GM23338 (cell line): ENCODE data around the gene SUCLG2.

ENCODE experiments used
- CREB1 ChIP-seq: fragments of 250-450 bp; sonication (Bioruptor Pico); IDR thresholded peaks from 2 replicates; pipeline ENCODE4 v1.5.0; 2020; ENCODE audit warnings: low read depth, mild to moderate bottlenecking, moderate library complexity
- EZH2 ChIP-seq: fragments of 200-600 bp; sonication (generic); IDR thresholded peaks from one replicate; pipeline ENCODE4 v1.8.0; 2017; ENCODE audit warnings: antibody characterized with exemption, mild to moderate bottlenecking, low read depth; ENCODE audit not compliant: unreplicated experiment
- EZH2phosphoT487 ChIP-seq: fragments of 200-600 bp; sonication (generic); IDR thresholded peaks from one replicate; pipeline ENCODE4 v1.8.1; 2018; ENCODE audit warnings: antibody characterized with exemption; ENCODE audit not compliant: unreplicated experiment
- JUNB ChIP-seq: IDR thresholded peaks from one replicate; pipeline ENCODE4 v1.6.1; 2016; ENCODE audit warnings: antibody characterized with exemption; ENCODE audit not compliant: unreplicated experiment
- POLR2AphosphoS5 ChIP-seq: IDR thresholded peaks from 2 replicates; pipeline ENCODE4 v1.6.1; 2016; ENCODE audit warnings: antibody characterized with exemption, low read depth
- REST ChIP-seq: IDR thresholded peaks from one replicate; pipeline ENCODE4 v1.6.1; 2018; ENCODE audit warnings: antibody characterized with exemption; ENCODE audit not compliant: unreplicated experiment
- TF ChIP-seq, protein P1 (sequence below), 2 experiments: fragments of 200-600 bp in 1 of 2; sonication (generic) in 1 of 2; conservative IDR thresholded peaks; 2 replicates each; pipeline versions ENCODE4 v1.5.1 to v1.6.1; 2016 to 2017; ENCODE audit warnings: antibody characterized with exemption in 2 of 2, low read depth in 2 of 2, mild to moderate bottlenecking in 2 of 2, moderate library complexity in 1 of 2

- no peak for TF ChIP-seq EZH2
- TF ChIP-seq, protein P1, sequence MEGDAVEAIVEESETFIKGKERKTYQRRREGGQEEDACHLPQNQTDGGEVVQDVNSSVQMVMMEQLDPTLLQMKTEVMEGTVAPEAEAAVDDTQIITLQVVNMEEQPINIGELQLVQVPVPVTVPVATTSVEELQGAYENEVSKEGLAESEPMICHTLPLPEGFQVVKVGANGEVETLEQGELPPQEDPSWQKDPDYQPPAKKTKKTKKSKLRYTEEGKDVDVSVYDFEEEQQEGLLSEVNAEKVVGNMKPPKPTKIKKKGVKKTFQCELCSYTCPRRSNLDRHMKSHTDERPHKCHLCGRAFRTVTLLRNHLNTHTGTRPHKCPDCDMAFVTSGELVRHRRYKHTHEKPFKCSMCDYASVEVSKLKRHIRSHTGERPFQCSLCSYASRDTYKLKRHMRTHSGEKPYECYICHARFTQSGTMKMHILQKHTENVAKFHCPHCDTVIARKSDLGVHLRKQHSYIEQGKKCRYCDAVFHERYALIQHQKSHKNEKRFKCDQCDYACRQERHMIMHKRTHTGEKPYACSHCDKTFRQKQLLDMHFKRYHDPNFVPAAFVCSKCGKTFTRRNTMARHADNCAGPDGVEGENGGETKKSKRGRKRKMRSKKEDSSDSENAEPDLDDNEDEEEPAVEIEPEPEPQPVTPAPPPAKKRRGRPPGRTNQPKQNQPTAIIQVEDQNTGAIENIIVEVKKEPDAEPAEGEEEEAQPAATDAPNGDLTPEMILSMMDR (conservative IDR thresholded peaks at IDR 0.05; ENCODE audit: low read depth in 2 of 2), result no peak
- TF ChIP-seq EZH2phosphoT487, result no peak
- TF ChIP-seq JUNB, result no peak
- TF ChIP-seq REST, result no peak
- TF ChIP-seq POLR2AphosphoS5, result no peak
- TF ChIP-seq CREB1 (CRISPR knock-in tag), result no peak
Measured at GRCh38 chr3:67686069-67686468, 31.7 kb upstream of the SUCLG2 start.
